WTC11 (cell line): Measurements from ENCODE around the gene TSKU. TPM values are rescaled to one million over a fixed set of nuclear protein-coding genes. Genes with fewer than 3 reads are reported as not detected.

ENCODE experiments used
- AFF4 ChIP-seq: sonication (generic); formaldehyde crosslinking; IDR thresholded peaks from 2 replicates; pipeline ENCODE4 v1.8.1; 2023; ENCODE audit warnings: mild to moderate bottlenecking, missing genetic modification reagents, borderline replicate concordance
- AR ChIP-seq: fragments of 250-450 bp; sonication (Bioruptor Pico); IDR thresholded peaks from 2 replicates; pipeline ENCODE4 v1.9.0; 2021; ENCODE audit warnings: mild to moderate bottlenecking
- ESRRA ChIP-seq: sonication (generic); formaldehyde crosslinking; IDR thresholded peaks from 2 replicates; pipeline ENCODE4 v1.8.1; 2022; ENCODE audit warnings: mild to moderate bottlenecking, missing genetic modification reagents, borderline replicate concordance
- FOXJ3 ChIP-seq: sonication (generic); formaldehyde crosslinking; IDR thresholded peaks from 2 replicates; pipeline ENCODE4 v1.9.0; 2021; ENCODE audit warnings: missing genetic modification reagents, mild to moderate bottlenecking, borderline replicate concordance
- FOXP4 ChIP-seq: sonication (generic); formaldehyde crosslinking; IDR thresholded peaks from 2 replicates; pipeline ENCODE4 v1.8.0; 2022; ENCODE audit warnings: mild to moderate bottlenecking, missing genetic modification reagents
- GRHL2 ChIP-seq: fragments of 250-450 bp; sonication (Bioruptor Pico); IDR thresholded peaks from 2 replicates; pipeline ENCODE4 v1.8.0; 2022; ENCODE audit warnings: mild to moderate bottlenecking, moderate library complexity; ENCODE audit not compliant: insufficient replicate concordance, severe bottlenecking
- GTF2I ChIP-seq: fragments of 250-450 bp; sonication (Bioruptor Pico); conservative IDR thresholded peaks from 2 replicates; pipeline ENCODE4 v1.4.0; 2021; ENCODE audit warnings: mild to moderate bottlenecking
- HMGXB4 ChIP-seq: sonication (generic); formaldehyde crosslinking; IDR thresholded peaks from 2 replicates; pipeline ENCODE4 v1.8.1; 2023; ENCODE audit warnings: mild to moderate bottlenecking, moderate library complexity, missing genetic modification reagents
- NFATC4 ChIP-seq: fragments of 250-450 bp; sonication (Bioruptor Pico); IDR thresholded peaks from 2 replicates; pipeline ENCODE4 v1.9.0; 2021; ENCODE audit warnings: mild to moderate bottlenecking
- NR1H2 ChIP-seq: sonication (generic); formaldehyde crosslinking; IDR thresholded peaks from 2 replicates; pipeline ENCODE4 v1.9.0; 2021; ENCODE audit warnings: mild to moderate bottlenecking, moderate library complexity, missing genetic modification reagents
- OVOL2 ChIP-seq: fragments of 250-450 bp; sonication (Bioruptor Pico); IDR thresholded peaks from 2 replicates; pipeline ENCODE4 v1.9.0; 2021; ENCODE audit warnings: mild to moderate bottlenecking, borderline replicate concordance
- RELA ChIP-seq: sonication (generic); formaldehyde crosslinking; IDR thresholded peaks from 2 replicates; pipeline ENCODE4 v1.8.1; 2022; ENCODE audit warnings: missing genetic modification reagents, mild to moderate bottlenecking, borderline replicate concordance
- SP1 ChIP-seq: sonication (generic); formaldehyde crosslinking; conservative IDR thresholded peaks from 2 replicates; pipeline ENCODE4 v1.8.1; 2022; ENCODE audit warnings: missing genetic modification reagents
- STAT6 ChIP-seq: sonication (generic); formaldehyde crosslinking; conservative IDR thresholded peaks from 2 replicates; pipeline ENCODE4 v1.8.1; 2023; ENCODE audit warnings: mild to moderate bottlenecking, low read depth, missing genetic modification reagents, moderate library complexity
- TEAD1 ChIP-seq: sonication (generic); formaldehyde crosslinking; IDR thresholded peaks from 2 replicates; pipeline ENCODE4 v1.8.0; 2022; ENCODE audit warnings: mild to moderate bottlenecking, missing genetic modification reagents
- USF1 ChIP-seq: sonication (generic); formaldehyde crosslinking; IDR thresholded peaks from 2 replicates; pipeline ENCODE4 v1.8.0; 2022; ENCODE audit warnings: mild to moderate bottlenecking, missing genetic modification reagents
- ZBTB21 ChIP-seq: sonication (generic); formaldehyde crosslinking; IDR thresholded peaks from 2 replicates; pipeline ENCODE4 v1.8.1; 2023; ENCODE audit warnings: mild to moderate bottlenecking, missing genetic modification reagents, borderline replicate concordance
- ZNF281 ChIP-seq: sonication (generic); formaldehyde crosslinking; IDR thresholded peaks from 2 replicates; pipeline ENCODE4 v1.8.0; 2023; ENCODE audit warnings: mild to moderate bottlenecking, missing genetic modification reagents
- ZNF317 ChIP-seq: sonication (generic); formaldehyde crosslinking; IDR thresholded peaks from 2 replicates; pipeline ENCODE4 v1.8.1; 2023; ENCODE audit warnings: low read depth, mild to moderate bottlenecking, moderate library complexity, missing genetic modification reagents, borderline replicate concordance
- total RNA-seq: library from RNA; stranded (reverse); gene quantifications from 3 replicates; pipeline ENCODE4 v1.2.3, GENCODE V29; 2021

TSKU gene
- total RNA-seq, 1 experiment from 2014 or later, result 30.3 TPM

GRCh38 chr11:76782531-76783293 is 444 bp upstream of the TSKU start (continued):
- no peak for TF ChIP-seq NR1H2 (CRISPR knock-in tag)
- TF ChIP-seq USF1 (CRISPR knock-in tag), result 0 out of 2 replicates have a peak, but pooled peaks have one; percentile 12
- no peak for TF ChIP-seq GTF2I (CRISPR knock-in tag)
- TF ChIP-seq FOXP4 (CRISPR knock-in tag), result peak; percentile 82
- no peak for TF ChIP-seq GRHL2
- peak; percentile 71; the same call in 1 of the 2 replicates for TF ChIP-seq TEAD1 (CRISPR knock-in tag)
- no peak for TF ChIP-seq AFF4 (CRISPR knock-in tag)
- no peak for TF ChIP-seq RELA (CRISPR knock-in tag)
- TF ChIP-seq STAT6 (CRISPR knock-in tag), result no peak
- TF ChIP-seq OVOL2, result no peak
- TF ChIP-seq AR (CRISPR knock-in tag), result no peak
- peak; percentile 78; the same call in 1 of the 2 replicates for TF ChIP-seq ZBTB21
- TF ChIP-seq ZNF281 (CRISPR knock-in tag), result peak; percentile 81; the same call in 1 of the 2 replicates
- TF ChIP-seq SP1 (CRISPR knock-in tag), result peak; percentile 74; the same call in 1 of the 2 replicates
- TF ChIP-seq ESRRA (CRISPR knock-in tag), result peak; percentile 9; the same call in 1 of the 2 replicates
- no peak for TF ChIP-seq HMGXB4
- TF ChIP-seq ZNF317 (CRISPR knock-in tag), result no peak
- TF ChIP-seq NFATC4, result no peak
- no peak for TF ChIP-seq FOXJ3 (CRISPR knock-in tag)
